H4 (cell line): ENCODE measurements around the gene TMEM132D. TPM values are rescaled to one million over a fixed set of nuclear protein-coding genes. Genes with fewer than 3 reads are reported as not detected.
A peak's percentile ranks its signal among the peaks of the same experiment; 100 is the strongest.

ENCODE experiments used
- DNase-seq: peaks from one replicate; pipeline ENCODE4 v3.0.0-alpha.2; 2015; ENCODE audit warnings: low spot score
- total RNA-seq: library from RNA; depleted of rRNA; stranded (reverse); fragments of >200 nt; shearing (Covaris generic); gene quantifications from 2 replicates; pipeline ENCODE4 v1.2.3, GENCODE V29; 2014

The TMEM132D gene
- total RNA-seq, 1 experiment from 2014 or later: not detected

DNA sequence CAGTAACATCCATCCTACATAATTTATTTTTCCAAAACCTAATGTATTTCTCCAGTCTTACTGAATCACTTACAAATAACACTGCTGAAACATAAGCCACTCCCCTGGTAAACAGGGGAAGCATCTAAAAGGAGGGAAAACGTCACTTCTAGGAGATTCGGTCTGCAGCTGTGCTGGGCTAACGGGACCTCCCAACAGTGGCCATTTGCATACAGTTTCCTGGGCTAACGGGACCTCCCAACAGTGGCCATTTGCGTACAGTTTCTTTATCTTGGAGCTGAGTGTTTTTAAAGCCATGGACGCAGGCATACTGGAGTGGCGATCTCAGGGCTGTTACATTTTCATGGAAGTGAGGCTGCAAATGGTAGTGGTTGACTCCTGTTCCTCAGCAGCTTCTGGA, 242.9 kb downstream of the TMEM132D start:
- DNase-seq: no peak

DNA sequence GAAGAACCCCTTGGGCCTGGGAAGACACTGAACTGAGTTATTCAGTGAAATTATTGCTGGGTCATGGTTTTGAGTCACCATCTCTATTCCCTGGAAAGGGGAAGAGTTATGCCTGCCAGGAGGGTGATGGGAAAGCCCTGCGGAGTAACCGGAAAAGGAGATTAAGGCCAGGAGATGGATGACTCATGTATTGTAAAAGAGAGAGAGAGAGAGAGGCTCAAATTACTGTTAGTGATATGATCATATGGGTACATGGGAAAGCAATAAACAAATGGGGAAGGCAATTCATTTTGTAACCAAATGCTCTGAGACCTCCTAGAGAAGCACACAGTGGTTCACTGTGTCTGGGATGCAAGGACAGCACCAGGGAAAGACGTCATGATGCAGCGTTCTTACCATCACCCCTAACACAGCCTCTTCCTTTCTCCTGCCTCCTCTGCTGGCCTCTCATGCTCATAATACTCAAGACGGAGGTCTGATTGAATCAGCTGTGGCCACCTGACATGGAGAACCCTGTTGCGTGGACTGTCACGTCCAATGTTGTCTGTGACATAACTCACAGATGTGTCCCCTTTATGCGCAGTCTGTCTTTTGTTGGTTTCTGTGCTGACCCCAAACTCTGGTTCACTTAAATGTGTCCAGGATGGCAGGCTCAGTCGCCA, 243.7 kb downstream of the TMEM132D start:
- peak; percentile 89 for DNase-seq

DNA sequence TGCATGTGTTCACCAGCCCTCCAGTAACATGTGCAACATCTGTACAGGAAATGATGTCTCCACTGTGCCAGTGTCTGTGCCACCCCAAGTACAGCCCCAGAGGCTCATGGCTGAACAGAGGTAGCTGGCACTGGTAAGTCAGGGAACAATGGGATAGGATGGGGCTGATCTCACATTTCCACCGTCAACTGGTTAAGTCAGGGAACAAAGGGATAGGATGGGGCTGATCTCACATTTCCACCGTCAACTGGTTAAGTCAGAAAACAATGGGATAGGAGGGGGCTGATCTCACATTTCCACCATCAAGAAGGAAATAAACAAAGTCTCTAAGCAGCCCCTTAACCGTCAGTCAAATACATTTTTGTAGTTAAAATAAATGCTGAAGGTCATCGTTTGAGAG, 246.6 kb downstream of the TMEM132D start:
- no peak for DNase-seq

DNA sequence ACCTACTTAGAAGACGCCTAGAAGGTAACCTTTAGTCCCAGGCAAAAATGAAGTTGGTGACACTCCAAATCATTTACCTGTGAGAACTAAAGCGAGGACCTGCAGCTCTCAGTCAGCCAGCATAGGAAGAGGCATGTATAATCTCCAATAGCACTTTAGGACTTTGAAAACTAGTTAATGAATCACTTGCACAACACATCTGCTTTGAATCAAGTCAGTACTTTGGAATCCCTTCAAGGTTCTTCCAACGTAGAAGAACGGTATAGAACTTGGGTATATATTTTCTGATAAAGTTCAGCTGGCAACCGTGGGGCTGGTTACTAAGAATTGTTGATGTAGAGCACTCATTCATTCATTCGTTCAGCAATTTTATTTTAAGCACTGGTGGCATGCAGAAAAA, 251.9 kb downstream of the TMEM132D start:
- DNase-seq: no peak

DNA sequence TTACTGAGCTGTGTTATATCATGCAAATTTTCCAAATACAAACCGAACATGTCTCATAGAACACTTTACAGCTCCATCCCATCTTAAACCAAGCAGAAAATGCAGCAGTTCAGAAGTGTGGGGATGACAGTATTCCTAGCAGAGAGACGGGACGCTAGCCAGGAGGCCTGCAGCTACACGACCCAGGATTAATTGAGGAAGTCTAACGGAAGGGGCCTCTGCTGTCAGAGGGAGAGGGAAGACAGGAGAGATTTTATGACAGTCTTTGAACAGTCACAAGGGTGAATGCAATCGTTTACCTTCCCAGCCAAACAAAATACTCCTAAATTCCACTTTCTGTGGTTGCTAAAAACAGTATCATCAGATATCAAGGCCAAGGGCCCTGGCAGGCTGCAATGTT, 261.9 kb downstream of the TMEM132D start:
- DNase-seq: no peak

DNA sequence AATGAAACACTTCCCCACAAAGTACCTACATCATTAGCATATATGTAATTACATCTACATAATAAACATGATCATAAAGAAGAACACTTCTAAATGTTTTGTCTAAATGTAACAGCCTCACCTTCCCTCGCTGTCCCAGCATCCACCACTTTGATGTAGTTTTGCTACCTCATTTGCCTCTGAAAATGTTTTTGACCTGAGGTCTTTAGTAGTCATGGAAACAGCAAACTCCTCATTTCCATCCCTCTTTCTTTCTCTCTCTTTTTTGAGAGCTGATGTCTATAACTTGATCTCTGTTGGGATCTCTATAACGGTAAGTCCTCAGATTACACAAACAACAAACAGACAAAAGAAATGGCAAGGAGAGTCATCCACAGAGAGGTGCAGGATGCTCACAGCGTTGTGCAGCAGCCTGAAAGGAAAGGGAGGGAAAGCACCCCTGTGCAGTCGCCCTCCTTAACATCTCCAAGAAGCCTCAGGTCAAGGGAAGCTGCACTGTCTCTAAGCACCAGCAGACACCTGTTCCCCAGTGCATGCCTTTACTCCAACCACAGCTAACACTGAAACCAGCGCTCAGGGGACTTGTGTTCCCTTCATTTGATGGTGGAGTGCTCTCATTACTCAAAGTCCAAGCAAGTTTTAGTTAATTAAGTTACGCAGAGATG, 268.7 kb downstream of the TMEM132D start:
- DNase-seq: no peak

DNA sequence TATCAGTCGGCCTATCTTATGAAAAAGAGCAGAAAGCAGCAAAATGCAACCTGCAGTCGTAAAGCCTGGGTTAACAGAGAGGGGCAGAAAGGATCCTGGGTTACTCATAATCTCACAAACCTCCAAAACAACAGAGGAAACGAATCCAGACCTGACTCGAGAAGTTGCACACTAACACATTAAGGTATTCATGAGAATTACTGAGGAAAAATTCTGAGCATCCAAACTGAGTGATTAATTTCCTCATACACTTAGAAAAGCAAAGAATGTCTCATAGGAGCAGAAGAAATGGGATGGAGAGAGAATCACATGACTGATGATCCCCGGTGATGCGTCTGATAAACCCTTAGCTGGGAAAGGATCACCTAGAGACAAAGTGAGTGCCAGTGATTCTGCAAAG, 272.5 kb downstream of the TMEM132D start:
- DNase-seq: no peak

DNA sequence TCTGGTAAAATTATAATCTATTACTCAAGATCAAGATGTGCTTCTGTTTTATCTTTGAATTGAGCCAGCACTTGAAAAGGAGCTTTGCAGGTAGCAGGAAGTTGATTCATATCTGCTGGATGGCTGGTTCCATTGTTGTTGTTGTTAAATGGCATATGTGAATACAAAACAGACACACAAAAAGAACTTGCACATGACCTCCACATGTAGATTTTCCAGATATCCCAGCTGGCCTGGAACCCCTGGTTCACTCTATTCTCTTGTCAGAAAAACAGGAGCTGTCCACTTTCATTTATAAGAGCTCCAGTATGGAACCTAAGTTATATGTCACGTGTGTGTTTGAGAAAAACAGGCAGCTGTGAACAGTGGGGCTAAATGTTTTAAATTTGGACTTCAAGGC, 273.9 kb downstream of the TMEM132D start:
- DNase-seq: no peak

DNA sequence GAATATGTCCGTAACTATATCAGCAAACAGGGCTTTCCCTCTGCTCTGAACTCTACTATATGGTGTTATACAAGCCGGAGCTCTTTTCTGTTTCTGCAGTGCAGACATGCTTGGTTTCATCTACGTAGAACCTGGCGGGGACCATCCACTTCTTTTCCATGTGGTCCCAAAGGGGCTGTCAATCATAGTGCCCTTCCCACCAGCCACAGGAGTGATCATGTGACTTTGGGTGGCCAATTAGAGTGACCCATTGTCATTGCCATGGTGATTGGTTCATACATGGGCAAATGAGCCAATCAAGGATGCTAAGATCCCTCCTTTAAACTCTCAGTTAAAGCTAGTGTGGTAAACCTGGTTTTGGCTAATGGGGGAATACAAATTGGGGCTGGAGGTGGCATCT, 281.3 kb downstream of the TMEM132D start:
- no peak for DNase-seq

DNA sequence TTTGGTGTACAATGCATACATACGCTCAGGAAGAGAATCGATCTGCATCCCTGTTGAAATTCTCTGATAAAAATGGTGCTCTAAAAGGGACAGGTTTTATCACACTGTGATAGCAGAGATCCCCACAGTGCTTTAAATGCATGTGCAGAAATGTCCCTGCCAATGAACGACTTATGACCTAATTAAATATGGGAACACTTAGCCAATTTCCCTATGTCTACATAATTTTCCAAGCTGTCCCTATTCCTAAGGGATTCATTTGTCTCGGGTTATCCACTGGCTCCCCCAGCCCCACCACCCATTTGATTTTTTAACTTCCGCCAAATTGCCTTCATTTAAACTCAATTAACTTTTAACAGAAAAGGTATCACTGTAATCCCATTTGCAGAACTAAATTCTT, 284.6 kb downstream of the TMEM132D start:
- DNase-seq: no peak

DNA sequence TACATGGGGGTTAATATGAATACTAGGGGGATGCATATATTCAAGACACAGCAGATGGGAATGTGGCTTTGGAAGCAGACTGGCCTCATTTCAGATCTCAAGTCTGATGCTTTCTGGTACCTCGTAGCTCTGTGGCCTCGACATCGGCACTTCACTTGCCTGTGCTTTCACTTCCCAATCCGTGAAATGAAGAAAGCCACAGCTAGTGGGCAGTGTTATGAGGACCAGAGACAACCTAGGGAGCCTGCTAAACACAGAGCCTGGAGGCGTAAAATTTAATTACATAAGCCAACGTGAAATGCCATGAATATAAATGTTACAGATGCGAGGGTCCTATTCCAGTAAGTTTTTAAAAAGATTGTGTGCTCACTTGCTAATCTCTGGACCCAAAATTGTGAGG, 286.0 kb downstream of the TMEM132D start:
- no peak for DNase-seq

DNA sequence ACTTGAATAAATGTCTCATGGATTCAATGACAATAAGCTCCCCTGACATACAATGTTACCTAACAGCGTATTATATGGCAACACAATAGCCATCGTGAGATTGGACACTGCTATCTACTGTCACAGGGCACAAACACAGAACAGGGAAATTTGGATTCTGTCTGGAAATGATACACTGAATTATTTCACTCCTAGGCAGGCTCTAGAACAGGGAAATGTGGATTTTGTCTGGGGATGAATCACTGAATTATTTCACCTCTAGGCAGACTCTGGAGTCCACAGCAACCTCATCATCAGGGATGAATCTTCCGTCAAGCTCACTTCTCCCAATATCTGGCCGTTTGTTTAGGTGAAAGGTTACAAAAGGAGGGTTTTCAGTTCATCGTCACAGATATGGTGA, 288.8 kb downstream of the TMEM132D start:
- DNase-seq: no peak

DNA sequence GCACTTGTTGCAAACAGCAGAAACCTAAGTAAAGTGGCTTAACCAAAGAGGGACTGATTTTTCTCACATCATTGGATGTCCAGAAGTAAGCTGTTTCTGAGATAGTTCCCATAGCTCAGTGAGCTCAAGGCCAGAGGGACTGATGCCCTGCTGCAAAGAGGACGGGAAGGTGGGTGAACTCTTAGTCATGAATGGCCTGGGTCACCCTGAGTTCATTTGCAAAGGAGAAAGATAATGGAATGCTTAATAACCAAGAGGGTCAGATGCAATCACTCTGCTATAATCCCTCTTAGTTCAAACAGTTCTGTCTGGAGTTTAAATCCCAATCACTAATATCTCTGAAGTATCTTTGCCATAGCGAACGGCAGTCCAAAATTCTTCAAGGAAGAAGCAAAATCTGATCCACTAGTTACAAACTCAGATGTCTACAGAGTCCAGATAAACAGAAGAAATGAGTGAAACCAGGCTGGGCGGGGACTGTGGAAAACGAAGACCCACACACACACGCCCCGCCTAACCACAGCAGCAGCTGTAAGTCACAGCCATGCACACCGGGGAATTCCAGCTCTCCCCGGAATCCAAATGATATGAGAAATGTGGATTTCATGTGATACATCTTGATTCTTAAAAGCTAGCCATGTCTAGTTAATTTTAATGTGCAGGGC, 289.5 kb downstream of the TMEM132D start:
- DNase-seq: peak; percentile 13

DNA sequence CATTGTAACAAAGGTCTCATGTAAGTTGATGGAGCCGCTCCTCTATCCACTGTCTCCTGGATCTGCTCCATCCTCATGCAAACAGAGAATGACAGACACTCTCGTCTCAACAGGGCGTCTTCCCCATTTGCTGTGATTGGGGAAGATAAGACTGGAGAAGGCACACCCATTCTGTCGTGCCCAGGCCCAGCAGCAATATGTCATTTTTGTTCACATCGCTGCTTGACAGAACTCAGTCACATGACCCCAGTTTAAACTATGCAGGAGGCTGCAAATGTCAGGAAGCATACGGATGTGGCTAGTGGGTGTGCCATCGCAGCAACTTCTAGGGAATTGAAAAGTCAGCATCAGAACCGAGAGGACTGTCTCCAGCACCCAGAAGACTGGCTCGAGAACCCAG, 290.5 kb downstream of the TMEM132D start:
- no peak for DNase-seq

DNA sequence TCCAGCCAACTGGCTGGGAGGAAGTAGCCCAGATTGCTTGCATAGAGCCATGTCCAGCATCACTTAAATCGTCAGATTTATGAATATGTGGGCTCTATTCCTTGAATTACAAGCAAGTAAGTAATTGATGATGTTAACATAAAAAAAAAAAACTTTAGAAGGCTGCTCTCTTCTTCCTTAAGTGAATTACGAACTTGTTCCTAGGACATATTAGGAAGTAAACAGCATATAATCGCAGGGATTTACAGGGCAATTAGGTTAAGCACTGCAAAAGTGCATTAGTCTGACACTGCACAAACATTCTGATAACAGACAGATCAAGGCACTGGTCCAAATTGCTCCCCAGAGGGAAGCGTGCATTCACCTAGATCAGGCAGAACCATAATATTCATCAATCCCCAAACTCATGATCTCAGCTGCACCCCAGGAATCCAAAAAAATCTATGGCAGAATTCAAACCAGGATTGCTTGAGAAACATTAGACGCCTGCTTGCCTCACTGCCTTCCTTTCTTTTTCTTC, 293.2 kb downstream of the TMEM132D start:
- no peak for DNase-seq

DNA sequence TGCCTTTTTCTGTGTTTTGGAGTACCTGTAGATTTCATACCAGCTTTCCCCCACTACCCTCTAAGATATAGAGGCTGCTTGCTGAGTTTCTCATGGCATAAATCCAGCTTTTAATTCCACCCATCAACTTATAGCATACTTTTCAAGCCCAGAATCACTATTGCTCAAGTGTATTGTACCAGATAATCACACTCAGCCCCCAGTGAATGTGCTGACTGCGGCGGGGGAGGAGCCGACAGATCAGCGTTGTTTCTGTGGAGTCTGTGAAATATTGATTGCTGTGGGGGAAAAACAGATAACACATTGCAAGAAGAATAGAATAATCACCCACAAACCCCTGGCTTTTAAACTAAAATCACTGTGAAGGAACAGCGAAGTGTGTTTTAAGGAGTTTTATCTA, 296.1 kb downstream of the TMEM132D start:
- no peak for DNase-seq

DNA sequence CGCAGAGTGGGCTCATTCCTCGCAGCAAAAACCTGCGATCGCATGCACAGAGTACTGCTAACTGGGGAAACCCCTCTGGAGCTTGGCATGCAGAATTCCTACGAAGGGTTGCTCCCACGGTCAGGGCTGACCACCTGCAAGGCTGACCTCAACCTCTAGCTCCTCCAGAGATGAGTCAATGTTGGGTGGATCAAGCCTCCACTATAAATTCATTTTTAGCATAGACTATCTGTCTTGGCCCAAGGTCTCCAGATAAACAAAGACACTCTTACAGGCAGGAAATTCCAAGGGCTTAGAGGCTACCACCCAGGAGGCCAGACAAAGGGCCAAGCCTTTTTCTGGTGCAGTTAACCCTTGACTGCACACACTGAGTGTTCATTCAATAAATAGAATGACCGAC, 296.5 kb downstream of the TMEM132D start:
- peak; percentile 35 for DNase-seq

DNA sequence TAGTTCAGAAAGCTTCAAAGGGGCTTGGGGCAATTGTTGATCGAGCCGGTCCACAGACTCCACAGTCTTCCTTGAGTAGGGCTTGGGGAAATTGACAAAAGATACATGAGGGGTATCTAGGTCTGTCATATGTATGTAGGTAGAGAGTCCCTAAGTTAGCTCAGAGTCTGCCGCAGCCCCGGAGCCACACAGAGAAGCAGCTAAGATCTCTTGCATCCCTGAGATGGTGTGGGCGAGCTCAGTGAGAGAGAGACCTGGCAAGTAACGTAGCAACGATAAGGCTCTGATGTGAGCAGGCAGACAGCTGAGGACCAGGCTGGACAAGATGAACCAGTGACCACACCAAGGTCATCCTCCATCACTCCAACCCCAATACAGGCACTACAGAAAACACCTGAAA, 297.6 kb downstream of the TMEM132D start:
- DNase-seq: no peak

DNA sequence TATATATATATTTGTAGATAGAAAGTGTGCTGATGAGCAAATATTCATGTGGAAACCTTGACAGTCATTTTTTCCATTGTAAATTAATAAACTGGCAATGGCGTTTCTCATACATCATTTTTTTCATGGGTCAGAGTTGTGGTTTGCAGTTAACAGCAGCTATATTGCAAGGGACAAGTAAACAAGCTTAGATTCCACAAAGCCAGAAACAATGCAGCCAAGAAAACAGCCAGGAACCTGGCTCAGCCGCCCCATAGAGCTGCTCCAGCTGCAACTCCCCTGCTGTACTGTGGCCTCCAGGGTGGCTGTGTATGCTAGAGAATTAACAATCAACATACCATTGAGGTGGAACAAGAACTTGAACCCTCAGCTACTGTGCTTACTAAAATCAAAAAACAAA, 298.2 kb downstream of the TMEM132D start:
- DNase-seq: peak; percentile 21

DNA sequence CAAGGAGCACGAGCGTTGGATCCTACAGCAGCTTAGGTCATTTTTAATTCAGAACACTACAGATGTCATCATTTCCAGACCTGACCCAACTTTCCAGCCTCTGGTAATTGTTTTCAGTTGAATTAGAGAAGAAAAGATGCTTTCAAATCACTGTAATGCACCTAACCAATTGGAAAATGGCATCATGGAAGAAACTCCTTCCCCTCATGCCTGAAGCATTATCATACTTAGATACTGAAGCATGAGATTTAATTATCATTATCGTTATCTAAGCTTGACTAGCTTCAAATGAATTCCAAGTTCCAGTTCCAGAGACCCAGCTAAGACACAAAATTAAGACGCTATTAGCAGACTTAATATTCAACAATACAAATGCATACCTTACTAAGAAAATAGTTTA, 299.3 kb downstream of the TMEM132D start:
- no peak for DNase-seq

DNA sequence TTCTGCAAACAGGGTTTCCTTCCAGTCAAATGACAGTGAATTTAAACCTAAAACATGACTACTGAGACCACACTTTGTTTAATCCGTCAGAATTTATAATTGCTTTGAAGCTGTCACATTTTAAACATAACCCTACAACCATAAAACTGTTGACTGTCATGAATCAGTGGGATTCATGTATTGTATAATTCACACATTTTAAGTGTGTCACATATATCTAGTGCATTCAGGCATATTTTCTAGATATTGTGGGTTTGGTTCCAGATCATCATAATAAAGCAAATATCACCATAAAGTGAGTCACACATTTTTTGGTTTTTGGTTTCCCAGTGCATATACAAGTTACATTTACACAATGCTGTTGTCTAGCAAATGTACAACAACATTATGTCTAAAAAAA, 304.4 kb downstream of the TMEM132D start:
- no peak for DNase-seq

DNA sequence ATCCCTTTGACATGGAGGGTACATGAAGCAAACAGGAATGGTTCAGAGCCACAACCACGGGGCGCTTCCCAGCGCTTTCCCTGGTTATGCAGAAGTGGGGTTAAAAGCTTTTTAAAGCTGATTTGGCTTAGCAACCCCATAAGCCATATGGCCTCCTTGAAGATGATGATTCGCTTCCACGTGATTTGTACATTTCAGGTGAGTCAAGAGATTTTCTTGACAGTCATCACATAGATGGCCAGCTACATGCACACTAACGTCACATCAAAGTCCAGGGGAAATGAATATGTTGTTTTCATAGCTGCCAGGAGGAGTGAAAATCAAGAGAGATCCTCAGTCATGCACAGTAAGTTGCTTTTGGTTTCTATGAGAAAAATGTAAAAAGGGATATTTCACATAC, 309.7 kb downstream of the TMEM132D start:
- DNase-seq: no peak

DNA sequence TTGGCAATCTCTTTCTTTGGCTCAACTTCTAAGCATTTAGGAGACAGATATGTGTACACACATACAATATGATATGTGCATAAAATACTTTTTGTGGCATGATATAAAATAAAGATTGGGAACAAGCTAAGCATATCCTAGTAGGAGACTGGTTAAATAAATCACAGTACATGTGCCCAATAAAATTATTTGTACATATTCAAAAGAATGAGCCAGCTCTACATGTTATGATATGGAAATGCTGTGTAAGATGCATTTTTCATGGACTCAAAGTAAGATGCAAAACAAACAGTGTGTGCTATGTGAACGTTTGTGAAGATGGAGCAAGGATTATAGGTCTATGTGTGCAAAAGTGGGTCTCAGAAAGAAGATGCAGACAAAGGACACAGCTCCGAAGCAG, 311.4 kb downstream of the TMEM132D start:
- DNase-seq: no peak
